Stimulated activated CD4-positive, alpha-beta T cell treated with anti-CD3 and anti-CD28 coated beads, Interleukin-12 subunit alpha, Interleukin-12 subunit beta, amount 100 ng/mL, for 24 hours (primary cell): ENCODE measurements around the gene NRARP.
"Not testable (repeated sequence)": the region's sequence is repeated elsewhere in the genome, so short reads cannot be mapped to it uniquely, and the experiment has no call there.

Source experiments
- DNase-seq, 2 experiments: peaks; one replicate each; pipeline ENCODE4 v3.0.0-alpha.2; 2020; ENCODE audit warnings: low read depth in 2 of 2

NRARP gene, protein sequence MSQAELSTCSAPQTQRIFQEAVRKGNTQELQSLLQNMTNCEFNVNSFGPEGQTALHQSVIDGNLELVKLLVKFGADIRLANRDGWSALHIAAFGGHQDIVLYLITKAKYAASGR

DNA sequence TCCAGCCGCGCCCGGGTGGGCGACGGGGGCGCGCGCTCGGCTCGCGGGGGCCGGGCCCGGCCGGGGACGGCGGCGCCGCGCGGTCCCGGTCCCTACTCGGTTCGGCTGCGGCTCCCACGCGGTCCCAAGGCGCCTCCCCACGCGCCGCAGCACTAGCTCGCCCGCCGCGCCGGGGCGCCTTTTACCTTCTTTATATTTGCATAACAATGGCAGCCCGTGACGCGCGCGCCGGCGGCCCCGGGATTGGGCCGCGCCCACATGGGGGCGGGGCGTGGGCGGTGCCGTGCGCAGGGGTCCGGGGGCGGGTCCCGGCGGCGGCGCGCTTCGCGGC is at the start of gene NRARP:
TSS of gene NRARP (minus strand) at position 154 of the 331 bp plus-strand sequence. CDS start 343 bp downstream, outside the sequence.
- peak; percentile 82 to 86 for DNase-seq

DNA sequence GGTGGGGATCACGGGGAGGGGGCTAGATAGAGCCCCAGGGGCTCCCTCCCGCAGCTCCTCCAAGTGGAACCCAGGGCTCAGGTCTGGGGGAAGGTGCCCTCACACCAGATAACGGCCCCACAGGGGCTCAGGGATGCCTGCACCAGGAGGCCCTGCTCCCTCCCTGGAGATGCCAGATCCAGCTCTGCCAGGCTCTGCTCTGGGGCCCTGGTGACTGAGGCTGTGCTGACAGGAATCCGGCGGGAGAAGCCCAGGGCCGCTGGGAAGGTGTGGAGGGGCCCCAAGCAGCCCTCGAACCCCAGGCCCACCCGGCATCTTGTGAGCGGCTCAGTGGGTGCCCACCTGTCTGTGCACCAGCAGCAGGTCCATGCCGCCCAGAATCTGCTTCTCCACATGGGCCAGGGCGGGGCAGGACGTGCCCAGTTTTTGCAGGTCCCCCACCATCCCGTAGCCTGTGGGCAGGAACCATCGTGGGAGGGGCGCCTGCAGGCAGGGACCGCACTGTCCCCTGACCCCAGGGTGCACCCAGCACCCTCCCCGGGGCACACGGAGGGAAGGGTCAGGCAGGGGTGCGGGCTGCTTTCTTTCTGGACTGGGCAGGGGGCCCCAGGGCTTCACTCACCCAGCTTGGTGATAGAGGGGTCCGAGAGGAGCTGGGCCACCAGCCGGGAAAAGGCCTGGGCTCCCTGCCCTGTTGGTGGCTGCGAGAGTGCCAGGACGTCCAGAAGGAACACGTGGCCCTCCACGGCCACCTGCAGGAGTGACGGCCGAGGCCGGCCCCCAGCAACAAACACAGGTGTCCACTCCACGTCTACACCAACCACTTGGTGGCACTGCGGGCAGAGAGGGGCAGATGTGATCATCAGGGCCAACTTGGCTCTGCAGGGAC is 48.9 kb upstream of the NRARP start:
- DNase-seq = no peak

GRCh38 chr9:137349471-137350033 is 47.5 kb upstream of the NRARP start:
- no peak for DNase-seq

- no peak for DNase-seq
These were observed 46.8 kb upstream of the NRARP start for GRCh38 chr9:137348769-137349470.

DNA sequence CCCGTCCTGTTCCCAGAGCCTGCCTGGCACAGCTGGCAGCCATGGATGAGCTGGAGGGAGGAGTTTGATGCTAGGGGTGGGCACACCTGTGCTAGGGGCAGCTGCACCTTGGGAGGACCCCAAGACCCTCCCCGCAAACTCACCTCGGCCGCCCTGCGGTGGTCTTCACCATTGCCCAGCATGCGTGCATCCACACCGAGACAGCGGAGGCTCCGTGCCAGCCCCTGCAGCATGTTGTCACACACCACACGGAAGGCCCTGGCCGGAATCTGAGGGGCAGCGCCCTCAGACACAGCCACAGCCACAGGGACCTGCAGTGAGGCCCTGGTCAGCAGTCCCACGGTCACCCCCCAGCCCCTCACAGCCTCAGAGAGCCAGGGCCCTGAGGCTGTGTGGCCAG is 45.9 kb upstream of the NRARP start:
- DNase-seq = no peak

DNA sequence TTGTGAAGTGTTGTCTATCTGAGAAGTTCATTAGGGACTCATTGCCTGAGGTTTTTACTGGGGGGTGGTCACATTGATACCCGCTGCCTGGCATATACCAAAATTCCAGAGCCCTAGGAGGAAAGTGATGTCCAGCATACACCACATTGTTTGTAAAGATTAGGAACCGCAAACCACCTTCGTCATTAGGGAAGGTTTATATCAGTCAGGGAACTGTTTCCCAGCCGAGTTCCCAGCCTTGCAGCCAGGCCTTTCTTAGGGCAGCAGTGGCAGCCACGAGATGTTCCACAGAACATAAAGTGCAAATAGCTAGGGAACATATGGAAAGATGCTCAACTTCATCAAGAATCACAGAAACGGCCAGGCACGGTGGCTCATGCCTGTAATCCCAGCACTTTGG is 40.4 kb upstream of the NRARP start:
- no peak for DNase-seq

- no peak for DNase-seq
These were observed 39.2 kb upstream of the NRARP start for GRCh38 chr9:137341227-137341626.

DNA sequence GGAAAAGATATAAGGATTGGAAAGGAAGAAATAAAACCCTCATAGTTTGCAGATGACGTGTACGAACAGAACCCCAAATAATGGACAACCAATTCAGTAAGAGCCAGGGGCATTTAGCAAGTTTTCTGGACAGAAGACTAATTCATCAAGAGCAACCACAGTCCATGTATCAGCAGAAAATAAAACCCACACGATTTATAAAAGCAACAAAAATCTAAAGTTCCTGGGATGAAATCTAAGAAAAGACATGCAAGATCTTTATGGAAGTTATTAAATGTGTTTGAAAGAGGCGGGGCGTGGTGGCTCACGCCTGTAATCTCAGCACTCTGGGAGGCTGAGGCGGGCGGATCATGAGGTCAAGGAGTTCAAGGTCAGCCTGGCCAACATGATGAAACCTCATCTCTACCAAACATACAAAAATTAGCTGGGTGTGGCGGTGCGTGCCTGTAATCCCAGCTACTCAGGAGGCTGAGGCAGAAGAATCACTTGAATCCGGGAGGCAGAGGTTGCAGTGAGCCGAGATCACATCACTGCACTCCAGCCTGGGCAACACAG is 37.9 kb upstream of the NRARP start:
- not testable (repeated sequence) for DNase-seq

DNA sequence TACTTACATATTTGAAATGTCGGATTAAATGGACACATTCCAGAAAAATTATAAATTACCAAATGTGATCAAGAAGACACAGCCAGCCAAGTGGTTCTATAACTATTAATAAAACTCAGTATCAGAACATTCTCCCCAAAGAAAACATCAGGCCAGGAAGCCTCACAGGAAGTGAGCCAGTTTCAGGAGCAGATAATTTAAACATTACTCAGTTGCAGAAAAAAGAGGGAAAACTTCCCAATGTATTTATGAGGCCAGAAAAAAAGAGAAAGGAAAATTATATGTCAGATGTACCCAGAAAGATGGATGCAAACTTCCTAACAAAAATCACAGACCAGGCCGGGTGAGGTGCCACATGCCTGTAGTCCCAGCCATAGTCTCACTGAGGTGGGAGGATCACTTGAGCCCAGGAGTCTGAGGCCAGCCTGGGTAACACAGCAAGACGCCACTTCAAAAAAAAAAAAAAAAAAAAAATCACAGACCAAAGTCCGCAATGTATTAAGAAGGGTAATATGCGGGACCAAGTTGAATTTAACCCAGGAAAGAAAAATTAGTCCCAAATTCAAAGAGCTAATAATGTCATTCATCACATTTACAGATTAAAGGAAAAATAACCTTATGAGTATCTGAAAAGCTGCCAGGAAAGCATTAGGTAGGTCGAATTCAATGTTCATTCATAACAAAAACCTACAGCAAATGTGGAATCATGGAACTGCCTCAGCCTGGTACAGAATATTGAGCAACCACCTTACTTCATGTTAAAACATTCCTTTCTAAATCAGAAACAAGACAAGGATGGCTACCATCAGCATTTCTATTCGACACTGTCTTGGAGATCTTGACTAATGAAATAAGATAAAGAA is 37.2 kb upstream of the NRARP start:
- no peak for DNase-seq

GRCh38 chr9:137336735-137337134 is 34.7 kb upstream of the NRARP start:
- no peak for DNase-seq

DNA sequence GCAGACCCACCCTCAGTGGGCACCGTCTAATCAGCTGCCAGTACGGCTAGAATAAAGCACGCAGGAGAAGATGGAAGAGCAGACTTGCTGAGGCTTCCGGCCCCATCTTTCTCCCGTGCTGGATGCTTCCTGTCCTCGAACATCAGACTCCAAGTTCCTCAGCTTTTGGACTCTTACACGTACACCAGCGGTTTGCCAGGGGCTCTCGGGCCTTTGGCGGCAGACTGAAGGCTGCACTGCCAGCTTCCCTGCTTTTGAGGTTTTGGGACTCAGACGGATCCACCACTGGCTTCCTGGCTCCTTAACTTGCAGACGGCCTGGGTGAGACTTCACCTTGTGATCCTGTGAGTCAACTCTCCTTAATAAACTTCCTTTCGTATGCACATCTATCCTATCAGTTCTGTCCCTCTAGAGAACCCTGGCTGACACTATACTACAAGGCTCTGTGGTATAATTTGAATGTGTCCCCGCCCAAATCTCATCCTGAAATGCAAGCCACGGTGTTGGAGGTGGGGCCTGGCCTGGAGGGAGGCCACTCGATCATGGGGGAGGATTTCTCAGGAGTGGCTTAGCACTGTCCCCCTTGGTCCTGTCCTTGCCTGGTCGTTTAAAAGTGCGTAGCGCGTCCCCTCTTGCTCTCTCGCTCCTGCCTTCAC is 31.1 kb upstream of the NRARP start:
- DNase-seq = no peak

GRCh38 chr9:137331929-137332328 is 29.9 kb upstream of the NRARP start:
- no peak for DNase-seq

- DNase-seq = no peak
These were observed 28.6 kb upstream of the NRARP start for GRCh38 chr9:137330689-137331088.

- not testable (repeated sequence) for DNase-seq
These were observed 27.5 kb upstream of the NRARP start for GRCh38 chr9:137329590-137329989.

GRCh38 chr9:137327641-137328550 is 25.8 kb upstream of the NRARP start:
- DNase-seq = not testable (repeated sequence)

DNA sequence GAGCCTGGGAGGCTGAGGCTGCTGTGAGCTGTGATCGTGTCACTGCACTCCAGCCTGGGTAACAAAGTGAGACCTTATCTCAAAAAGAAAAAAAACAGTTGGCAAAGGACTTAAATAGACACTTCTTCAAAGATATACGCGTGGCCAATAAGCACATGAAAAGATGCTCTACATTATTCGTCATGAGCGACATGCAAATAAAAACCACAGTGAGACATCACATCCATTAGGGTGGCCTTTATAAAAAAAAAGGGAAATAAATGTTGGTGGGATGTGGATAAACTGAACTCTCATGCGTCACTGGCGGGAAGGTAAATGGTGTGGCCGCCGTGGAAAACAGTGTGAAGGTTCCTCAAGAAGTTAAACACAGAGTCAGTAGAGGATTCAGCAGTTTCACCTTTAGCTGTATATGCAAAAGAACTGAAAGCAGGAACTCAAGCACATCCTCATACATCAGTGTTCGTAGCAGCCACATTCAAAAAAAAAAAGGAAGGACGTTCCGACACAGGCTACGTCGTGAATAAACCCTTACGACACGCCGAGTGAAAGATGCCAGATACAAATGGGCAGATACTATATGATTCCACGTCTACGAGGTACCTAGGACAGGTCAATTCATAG is 24.5 kb upstream of the NRARP start:
- no peak for DNase-seq

DNA sequence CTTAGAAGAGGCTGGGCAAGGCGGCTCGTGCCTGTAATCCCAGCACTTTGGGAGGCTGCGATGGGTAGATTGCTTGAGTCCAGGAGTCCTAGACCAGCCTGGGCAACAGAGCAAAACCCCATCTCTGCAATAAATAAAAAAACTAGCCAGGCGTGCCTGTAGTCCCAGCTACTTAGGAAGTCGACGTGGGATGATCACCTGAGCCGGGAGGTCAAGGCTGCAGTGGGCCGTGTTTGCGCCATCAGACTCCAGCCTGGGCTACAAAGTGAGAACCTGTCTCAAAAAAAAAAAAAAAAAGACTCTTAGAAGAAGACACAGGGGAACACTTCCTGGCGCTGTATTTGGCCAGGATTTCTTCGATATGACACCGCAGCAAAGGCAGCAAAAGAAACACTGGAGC is 23.7 kb upstream of the NRARP start:
- DNase-seq = no peak

DNA sequence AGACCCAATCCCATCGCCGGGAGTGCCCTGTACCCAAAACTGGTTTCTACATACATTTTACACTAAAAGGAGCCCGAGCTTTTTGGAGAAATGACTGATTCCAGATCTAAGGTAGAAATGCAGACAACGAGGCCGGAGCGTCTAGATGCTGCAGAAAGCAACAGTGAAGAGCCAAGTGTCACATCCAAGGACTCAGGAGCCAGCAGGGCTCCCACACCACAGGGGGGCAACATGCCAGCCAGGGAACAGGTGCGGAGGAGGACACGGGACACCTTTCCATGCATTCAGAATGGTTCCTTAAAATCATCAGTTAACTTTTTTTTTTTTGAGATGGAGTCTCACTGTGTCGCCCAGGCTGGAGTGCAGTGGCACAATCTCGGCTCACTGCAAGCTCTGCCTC is 23.1 kb upstream of the NRARP start:
- no peak for DNase-seq
